SK-N-SH (cell line): ENCODE data around the gene XKR7. TPM values are rescaled to one million over a fixed set of nuclear protein-coding genes. Genes with fewer than 3 reads are reported as not detected.

Experiments used
- CTCF ChIA-PET: fragments of 300-600, 350-600 bp; formaldehyde crosslinking; extraction: SDS; loops from one replicate; lab custom pipeline; 2021; lab: Yijun Ruan, JAX
- POLR2A ChIA-PET: fragments of 350-600 bp; sonication (Branson Sonifier 250); formaldehyde crosslinking; extraction: SDS; loops from one replicate; lab custom pipeline; 2020; ENCODE audit warnings: antibody characterized with exemption, inconsistent platforms; lab: Yijun Ruan, JAX
- DNase-seq: peaks from one replicate; pipeline ENCODE4 v3.0.0; 2012
- H2AFZ ChIP-seq: fragments of 200-600 bp; sonication (generic); 2 replicates; pipeline ENCODE4 v1.8.1; 2016; ENCODE audit warnings: antibody characterized with exemption, mild to moderate bottlenecking, low read depth
- H3F3A ChIP-seq: fragments of 200-600 bp; sonication (generic); replicated peaks from 2 replicates; pipeline ENCODE3; 2016; ENCODE audit warnings: antibody characterized with exemption, mild to moderate bottlenecking; ENCODE audit not compliant: insufficient read depth
- H3K27ac ChIP-seq, 2 experiments: fragments of 200-500 bp in 1 of 2; fragments of 200-600 bp in 1 of 2; sonication (Bioruptor generic) in 1 of 2; sonication (generic), shearing (Covaris generic) in 1 of 2; 2 replicates each; pipeline versions ENCODE4 v1.5.1 to v1.6.1; 2014 to 2016; ENCODE audit warnings: low read depth in 2 of 2, inconsistent platforms in 1 of 2, low read length in 1 of 2, mild to moderate bottlenecking in 1 of 2, mixed read lengths in 1 of 2
- H3K27me3 ChIP-seq: fragments of 200-600 bp; sonication (generic), shearing (Covaris generic); 2 replicates; pipeline ENCODE4 v1.6.1; 2016; ENCODE audit warnings: mixed run types; ENCODE audit not compliant: insufficient read depth
- H3K36me3 ChIP-seq, 2 experiments: fragments of 200-500 bp in 1 of 2; fragments of 200-600 bp in 1 of 2; sonication (Bioruptor generic) in 1 of 2; sonication (generic) in 1 of 2; replicated peaks in 1 of 2; 2 replicates each; pipeline versions ENCODE3 to v1.5.1; 2014 to 2016; ENCODE audit warnings: low read length in 1 of 2, mild to moderate bottlenecking in 1 of 2; ENCODE audit not compliant: insufficient read depth in 2 of 2, control insufficient read depth in 1 of 2
- H3K4me1 ChIP-seq, 2 experiments: fragments of 200-500 bp in 1 of 2; fragments of 200-600 bp in 1 of 2; sonication (Bioruptor generic) in 1 of 2; sonication (generic), shearing (Covaris generic) in 1 of 2; 2 replicates each; pipeline versions ENCODE4 v1.5.1 to v1.6.1; 2014 to 2016; ENCODE audit warnings: low read depth in 1 of 2, low read length in 1 of 2, mixed run types in 1 of 2; ENCODE audit not compliant: insufficient read depth in 2 of 2, control insufficient read depth in 1 of 2
- H3K4me2 ChIP-seq: fragments of 200-600 bp; sonication (generic), shearing (Covaris generic); 2 replicates; pipeline ENCODE4 v1.6.1; 2017; ENCODE audit warnings: mixed run types
- H3K4me3 ChIP-seq, 2 experiments: fragments of 200-500 bp in 1 of 2; fragments of 200-600 bp in 1 of 2; sonication (Bioruptor generic) in 1 of 2; sonication (generic), shearing (Covaris generic) in 1 of 2; 2 replicates each; pipeline versions ENCODE4 v1.5.1 to v1.8.1; 2014 to 2016; ENCODE audit warnings: low read depth in 2 of 2, inconsistent platforms in 1 of 2, low read length in 1 of 2, mild to moderate bottlenecking in 1 of 2, mixed read lengths in 1 of 2, moderate library complexity in 1 of 2
- H3K79me2 ChIP-seq: fragments of 200-600 bp; sonication (generic); 2 replicates; pipeline ENCODE4 v1.8.1; 2017; ENCODE audit warnings: mild to moderate bottlenecking; ENCODE audit not compliant: insufficient read depth
- H3K9ac ChIP-seq: fragments of 200-600 bp; sonication (generic); 2 replicates; pipeline ENCODE4 v1.6.1; 2017; ENCODE audit warnings: mixed run types
- H3K9me2 ChIP-seq: fragments of 200-600 bp; sonication (generic); 2 replicates; pipeline ENCODE4 v1.6.1; 2017; ENCODE audit warnings: mixed run types
- H3K9me3 ChIP-seq: fragments of 200-600 bp; sonication (generic); 2 replicates; pipeline ENCODE4 v1.6.1; 2017; ENCODE audit warnings: mixed run types, mild to moderate bottlenecking, moderate library complexity
- H4K20me1 ChIP-seq: fragments of 200-600 bp; sonication (generic); 2 replicates; pipeline ENCODE4 v1.6.1; 2017; ENCODE audit warnings: mild to moderate bottlenecking, mixed run types; ENCODE audit not compliant: insufficient read depth
- CHD2 ChIP-seq: fragments of 150-350 bp; IDR thresholded peaks from 2 replicates; pipeline ENCODE4 v1.6.1; 2018; ENCODE audit warnings: low read length; ENCODE audit not compliant: partially characterized antibody
- EZH2phosphoT487 ChIP-seq: fragments of 200-600 bp; sonication (generic); IDR thresholded peaks from 2 replicates; pipeline ENCODE4 v1.6.1; 2017; ENCODE audit warnings: low read depth, mixed run types, mild to moderate bottlenecking, antibody characterized with exemption, moderate library complexity, borderline replicate concordance
- FOXJ3 ChIP-seq: sonication (generic); formaldehyde crosslinking; IDR thresholded peaks from 2 replicates; pipeline ENCODE4 v1.5.1; 2020; ENCODE audit warnings: mild to moderate bottlenecking, missing genetic modification reagents
- NFIC ChIP-seq: IDR thresholded peaks from 2 replicates; pipeline ENCODE4 v1.4.0; 2012; ENCODE audit warnings: borderline replicate concordance
- NRF1 ChIP-seq: IDR thresholded peaks from 2 replicates; pipeline ENCODE4 v1.6.1; 2012; ENCODE audit warnings: low read depth, mild to moderate bottlenecking, low read length
- RAD21 ChIP-seq: IDR thresholded peaks from 2 replicates; pipeline ENCODE4 v1.6.1; 2012; ENCODE audit warnings: mild to moderate bottlenecking, low read length
- RCOR1 ChIP-seq: fragments of 150-350 bp; IDR thresholded peaks from 2 replicates; pipeline ENCODE4 v1.6.1; 2017; ENCODE audit warnings: antibody characterized with exemption, low read length
- RFX5 ChIP-seq: IDR thresholded peaks from 2 replicates; pipeline ENCODE4 v1.6.1; 2012; ENCODE audit warnings: mild to moderate bottlenecking, improper control_type of control experiment, low read length
- RXRA ChIP-seq: IDR thresholded peaks from 2 replicates; pipeline ENCODE4 v1.4.0; 2012; ENCODE audit warnings: low read depth, mild to moderate bottlenecking, borderline replicate concordance
- SIN3A ChIP-seq: IDR thresholded peaks from 2 replicates; pipeline ENCODE4 v1.6.1; 2012; ENCODE audit warnings: low read depth, mild to moderate bottlenecking, low read length, moderate library complexity, borderline replicate concordance
- TAF1 ChIP-seq: IDR thresholded peaks from 2 replicates; pipeline ENCODE4 v1.6.1; 2012; ENCODE audit warnings: low read depth, mild to moderate bottlenecking, low read length, moderate library complexity, borderline replicate concordance
- TCF12 ChIP-seq: IDR thresholded peaks from 2 replicates; pipeline ENCODE4 v1.4.0; 2012
- WGBS: methylation state at CpG from one replicate; pipeline ENCODE4 v1.1.6; 2017; ENCODE audit warnings: low lambda C conversion rate; 5-methylcytosine and 5-hydroxymethylcytosine counted together
- polyA plus RNA-seq, 3 experiments: library from polyadenylated mRNA; depleted of rRNA; stranded (reverse); fragments of >200 nt; gene quantifications; 2 replicates each; pipeline ENCODE4 v1.2.3, GENCODE V29; 2012
- TF ChIP-seq, protein P1 (sequence below): fragments of 150-350 bp; IDR thresholded peaks from 2 replicates; pipeline ENCODE4 v1.6.1; 2017; ENCODE audit warnings: antibody characterized with exemption, low read length, low read depth, borderline replicate concordance
- TF ChIP-seq, protein P2 (sequence below): fragments of 200-600 bp; sonication (generic); IDR thresholded peaks from 2 replicates; pipeline ENCODE4 v1.6.1; 2017; ENCODE audit warnings: antibody characterized with exemption, mild to moderate bottlenecking, moderate library complexity

XKR7 gene
- polyA plus RNA-seq, 1 of the 3 experiments (the other 2 are of a cell fraction): 0.02 TPM

DNA sequence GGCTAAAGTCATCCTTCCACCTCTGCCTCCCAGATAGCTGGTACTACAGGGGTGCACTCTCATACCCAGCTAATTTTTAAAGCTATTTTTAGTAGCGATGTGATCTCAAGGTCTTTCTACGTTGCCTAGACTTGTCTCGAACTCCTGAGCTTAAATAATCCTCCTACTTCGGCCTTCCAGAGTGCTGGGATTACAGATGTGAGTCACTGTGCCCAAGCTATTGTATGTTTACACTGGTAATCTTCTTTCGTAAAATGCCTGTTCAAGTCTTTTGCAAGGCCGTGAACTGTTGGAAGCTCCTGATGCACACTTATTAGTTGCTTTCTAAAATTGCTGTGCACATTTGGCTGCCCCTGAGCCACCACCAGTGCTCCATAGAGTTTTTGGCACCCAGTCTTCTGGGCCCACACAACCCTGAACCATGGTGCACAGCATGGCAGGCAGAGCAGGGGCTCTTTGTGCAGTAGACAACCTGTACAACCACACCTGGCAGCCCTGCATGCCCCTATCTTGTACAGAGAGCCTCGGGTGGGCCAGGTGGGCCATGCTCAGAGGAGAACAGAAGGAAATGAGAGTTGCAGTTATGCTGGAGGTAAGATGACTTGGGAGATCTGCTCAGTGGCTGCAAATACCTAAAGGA lies 49.4 kb upstream of the XKR7 start:
- H3K4me3 ChIP-seq: no peak overlapping the region
- DNase-seq: no peak
- no peak for TF ChIP-seq RAD21
- TF ChIP-seq RCOR1: no peak
- TF ChIP-seq TCF12: no peak
- TF ChIP-seq, protein P1, sequence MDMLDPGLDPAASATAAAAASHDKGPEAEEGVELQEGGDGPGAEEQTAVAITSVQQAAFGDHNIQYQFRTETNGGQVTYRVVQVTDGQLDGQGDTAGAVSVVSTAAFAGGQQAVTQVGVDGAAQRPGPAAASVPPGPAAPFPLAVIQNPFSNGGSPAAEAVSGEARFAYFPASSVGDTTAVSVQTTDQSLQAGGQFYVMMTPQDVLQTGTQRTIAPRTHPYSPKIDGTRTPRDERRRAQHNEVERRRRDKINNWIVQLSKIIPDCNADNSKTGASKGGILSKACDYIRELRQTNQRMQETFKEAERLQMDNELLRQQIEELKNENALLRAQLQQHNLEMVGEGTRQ: no peak
- TF ChIP-seq RXRA: no peak
- TF ChIP-seq EZH2phosphoT487: no peak
- TF ChIP-seq, protein P2, sequence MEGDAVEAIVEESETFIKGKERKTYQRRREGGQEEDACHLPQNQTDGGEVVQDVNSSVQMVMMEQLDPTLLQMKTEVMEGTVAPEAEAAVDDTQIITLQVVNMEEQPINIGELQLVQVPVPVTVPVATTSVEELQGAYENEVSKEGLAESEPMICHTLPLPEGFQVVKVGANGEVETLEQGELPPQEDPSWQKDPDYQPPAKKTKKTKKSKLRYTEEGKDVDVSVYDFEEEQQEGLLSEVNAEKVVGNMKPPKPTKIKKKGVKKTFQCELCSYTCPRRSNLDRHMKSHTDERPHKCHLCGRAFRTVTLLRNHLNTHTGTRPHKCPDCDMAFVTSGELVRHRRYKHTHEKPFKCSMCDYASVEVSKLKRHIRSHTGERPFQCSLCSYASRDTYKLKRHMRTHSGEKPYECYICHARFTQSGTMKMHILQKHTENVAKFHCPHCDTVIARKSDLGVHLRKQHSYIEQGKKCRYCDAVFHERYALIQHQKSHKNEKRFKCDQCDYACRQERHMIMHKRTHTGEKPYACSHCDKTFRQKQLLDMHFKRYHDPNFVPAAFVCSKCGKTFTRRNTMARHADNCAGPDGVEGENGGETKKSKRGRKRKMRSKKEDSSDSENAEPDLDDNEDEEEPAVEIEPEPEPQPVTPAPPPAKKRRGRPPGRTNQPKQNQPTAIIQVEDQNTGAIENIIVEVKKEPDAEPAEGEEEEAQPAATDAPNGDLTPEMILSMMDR: no peak
- TF ChIP-seq RFX5: no peak
- TF ChIP-seq TAF1: no peak
- no peak for TF ChIP-seq NFIC
- no peak for TF ChIP-seq CHD2
- no peak for TF ChIP-seq FOXJ3 (CRISPR knock-in tag)
- TF ChIP-seq NRF1: no peak
- peaks cover 0 to 8% of the 10 kb centered on the region in 2 experiments; a peak in 1 of 4 replicates for H3K4me1 ChIP-seq
- CTCF ChIA-PET: interaction anchor here (0.9 to 1.4 kb wide), 4 partner anchors 9 to 66 kb away, joined by 3 to 7 read pairs (median 3); partner anchors contain the start of gene PDRG1
- H3K9me2 ChIP-seq: no peaks in the 10 kb centered on the region
- no peak overlapping the region for H3K4me2 ChIP-seq
- no peak overlapping the region for H2AFZ ChIP-seq
- H3K27me3 ChIP-seq: no peaks in the 10 kb centered on the region
- no peaks in the 10 kb centered on the region for H3K79me2 ChIP-seq
- H3K36me3 ChIP-seq: no peaks in the 10 kb centered on the region
- no peaks in the 10 kb centered on the region for H3K9me3 ChIP-seq
- no peak overlapping the region for H3K9ac ChIP-seq
- POLR2A ChIA-PET: no interaction called here
- H3F3A ChIP-seq: no peaks in the 10 kb centered on the region
- WGBS: 51% methylated on average over 7 of the region's 7 CpGs
- H4K20me1 ChIP-seq: no peaks in the 10 kb centered on the region
- 0 out of 4 replicates have a peak overlapping the region, but pooled peaks of 1 of the 2 experiments have one; percentile 40 for H3K27ac ChIP-seq

DNA sequence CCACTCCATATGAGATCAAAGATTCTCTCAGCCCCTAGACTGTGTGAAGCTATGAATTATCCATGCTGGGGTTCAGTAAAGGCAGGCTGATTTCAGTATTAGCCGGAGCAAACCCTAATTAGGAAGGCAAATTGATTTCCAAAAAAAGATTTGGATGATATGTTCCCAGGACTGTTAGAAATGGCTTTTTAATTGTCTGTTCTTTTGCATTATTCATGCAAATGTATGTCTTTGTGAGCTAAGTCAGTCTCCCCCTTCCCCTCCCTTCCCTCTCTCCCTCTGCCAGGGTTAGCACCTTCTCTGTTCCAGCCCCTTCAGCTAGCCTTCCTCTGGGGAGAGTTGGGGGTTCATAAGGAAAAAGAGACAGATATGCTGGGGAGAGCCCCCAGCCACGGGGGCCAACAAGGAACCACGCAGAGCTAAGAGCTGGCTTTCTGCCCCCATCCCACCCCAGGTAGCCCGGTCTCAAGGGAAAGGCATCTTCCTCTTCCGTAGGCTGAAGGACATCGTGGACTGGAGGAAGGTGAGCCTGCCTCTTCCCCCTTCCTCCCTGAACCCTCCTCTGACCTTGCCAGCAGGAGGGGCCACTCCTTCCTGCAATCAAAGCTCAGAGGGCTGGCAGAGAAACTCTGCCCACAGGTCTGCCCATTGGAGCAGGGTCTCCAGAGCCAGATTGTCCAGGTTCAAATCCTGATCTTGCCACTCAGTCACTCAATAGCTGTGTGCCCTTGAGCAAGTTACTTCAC lies 48.4 kb upstream of the XKR7 start:
- H3K27ac ChIP-seq: no peak overlapping the region
- no peak for DNase-seq
- H4K20me1 ChIP-seq: no peaks in the 10 kb centered on the region
- TF ChIP-seq SIN3A (no peak), FOXJ3 (CRISPR knock-in tag) (no peak)
- H3K4me3 ChIP-seq: no peak overlapping the region
- no peaks in the 10 kb centered on the region for H3K79me2 ChIP-seq
- H2AFZ ChIP-seq: no peak overlapping the region
- no peaks in the 10 kb centered on the region for H3K9me3 ChIP-seq
- H3K9ac ChIP-seq: no peak overlapping the region
- 62% methylated on average over 6 of the region's 6 CpGs for WGBS
- H3F3A ChIP-seq: no peaks in the 10 kb centered on the region
- POLR2A ChIA-PET: no interaction called here
- peaks cover 0 to 8% of the 10 kb centered on the region in 2 experiments; a peak in 1 of 4 replicates for H3K4me1 ChIP-seq
- CTCF ChIA-PET: interaction anchor here (0.6 to 1.4 kb wide), 8 partner anchors 8 to 307 kb away, joined by 3 to 7 read pairs (median 3); partner anchors contain the start of gene PDRG1
- H3K27me3 ChIP-seq: no peaks in the 10 kb centered on the region
- H3K4me2 ChIP-seq: no peak overlapping the region
- H3K9me2 ChIP-seq: no peaks in the 10 kb centered on the region
- H3K36me3 ChIP-seq: no peaks in the 10 kb centered on the region
